Measurements from ENCODE around the gene MAGI1. TPM values are rescaled to one million over a fixed set of nuclear protein-coding genes. Genes with fewer than 3 reads are reported as not detected.

MAGI1 gene
- polyA plus RNA-seq, 1 donor: 31.2 TPM

DNA sequence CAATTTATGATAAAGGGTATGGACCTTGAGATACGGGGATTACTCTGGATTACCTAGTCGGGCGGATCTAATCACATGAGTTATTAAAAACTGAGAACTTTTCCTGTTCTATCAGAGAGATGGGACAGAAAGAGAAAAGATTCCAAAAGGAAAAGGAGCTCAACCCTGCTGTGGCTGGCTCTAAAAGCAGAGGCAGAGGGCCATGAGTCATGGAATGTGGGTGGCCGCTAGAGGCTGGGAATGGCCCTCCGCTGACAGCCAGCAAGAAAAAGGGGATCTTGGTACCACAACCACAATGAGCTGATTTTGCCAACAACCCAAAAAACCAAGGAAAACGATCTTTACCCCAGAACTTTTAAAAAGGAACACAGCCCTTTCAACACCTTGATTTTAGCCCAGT is 210.0 kb downstream of the MAGI1 start:
- Histone ChIP-seq H3K4me3 (ENCODE audit: low read length) (no peak overlapping the region), H3K27me3 (ENCODE audit: control insufficient read depth, insufficient read depth, low read length) (no peaks in the 10 kb centered on the region), H3K4me1 (ENCODE audit: control insufficient read depth, insufficient read depth, low read length) (no peaks in the 10 kb centered on the region), H3K9me3 (ENCODE audit: control insufficient read depth, low read depth, low read length) (no peaks in the 10 kb centered on the region), H3K27ac (ENCODE audit: low read length) (no peak overlapping the region), H3K36me3 (ENCODE audit: control insufficient read depth, insufficient read depth, low read length) (no peaks in the 10 kb centered on the region)
- no peak for DNase-seq
- WGBS (ENCODE audit: insufficient coverage, low lambda C conversion rate): 93% methylated on average over 3 of the region's 6 CpGs

DNA sequence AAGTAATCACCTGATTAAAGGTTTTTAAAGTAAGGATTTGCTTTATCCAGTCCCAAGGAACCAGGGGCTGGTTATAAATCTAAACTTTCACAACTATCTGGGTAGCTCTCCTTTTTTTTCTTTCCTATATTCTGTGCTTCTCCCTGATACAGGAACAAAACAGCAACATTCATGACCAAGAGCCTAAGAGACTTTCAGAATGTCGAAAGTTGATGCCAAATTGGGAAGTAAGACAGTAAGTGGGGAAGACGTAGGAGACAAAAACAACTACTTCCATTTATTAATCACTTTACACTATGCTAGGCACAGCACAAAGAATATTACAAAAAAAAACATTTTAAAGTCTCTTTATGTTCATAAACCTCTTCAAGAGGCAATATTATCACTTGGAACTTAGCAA is 211.6 kb downstream of the MAGI1 start:
- no peak for DNase-seq
- Histone ChIP-seq H3K9me3 (ENCODE audit: control insufficient read depth, low read depth, low read length) (no peaks in the 10 kb centered on the region), H3K27ac (ENCODE audit: low read length) (no peak overlapping the region), H3K27me3 (ENCODE audit: control insufficient read depth, insufficient read depth, low read length) (no peaks in the 10 kb centered on the region), H3K4me1 (ENCODE audit: control insufficient read depth, insufficient read depth, low read length) (no peaks in the 10 kb centered on the region), H3K36me3 (ENCODE audit: control insufficient read depth, insufficient read depth, low read length) (no peaks in the 10 kb centered on the region), H3K4me3 (ENCODE audit: low read length) (no peak overlapping the region)
- no CpG with 5 or more reads among the region's 2 CpGs for WGBS (ENCODE audit: insufficient coverage, low lambda C conversion rate)

- DNase-seq: no peak
- 100% methylated on average over 2 of the region's 5 CpGs for WGBS (ENCODE audit: insufficient coverage, low lambda C conversion rate)
- H3K27ac ChIP-seq (ENCODE audit: low read length): no peak overlapping the region
Observed at GRCh38 chr3:65824166-65824565, 214.6 kb downstream of the MAGI1 start.

GRCh38 chr3:65820600-65820999 is 218.1 kb downstream of the MAGI1 start:
- no peak overlapping the region for H3K27ac ChIP-seq (ENCODE audit: low read length)
- no peaks in the 10 kb centered on the region for H3K36me3 ChIP-seq (ENCODE audit: control insufficient read depth, insufficient read depth, low read length)
- no peak overlapping the region for H3K4me3 ChIP-seq (ENCODE audit: low read length)
- H3K4me1 ChIP-seq (ENCODE audit: control insufficient read depth, insufficient read depth, low read length): no peaks in the 10 kb centered on the region
- whole genome bisulfite sequencing (ENCODE audit: insufficient coverage, low lambda C conversion rate): no CpG with 5 or more reads among the region's 1 CpG
- H3K9me3 ChIP-seq (ENCODE audit: control insufficient read depth, low read depth, low read length): no peaks in the 10 kb centered on the region
- H3K27me3 ChIP-seq (ENCODE audit: control insufficient read depth, insufficient read depth, low read length): no peaks in the 10 kb centered on the region
- no peak for DNase-seq

More at GRCh38 chr3:65824166-65824565, 214.6 kb downstream of the MAGI1 start:
- Histone ChIP-seq H3K9me3 (ENCODE audit: control insufficient read depth, low read depth, low read length) (no peaks in the 10 kb centered on the region), H3K27me3 (ENCODE audit: control insufficient read depth, insufficient read depth, low read length) (no peaks in the 10 kb centered on the region), H3K4me3 (ENCODE audit: low read length) (no peak overlapping the region), H3K4me1 (ENCODE audit: control insufficient read depth, insufficient read depth, low read length) (no peaks in the 10 kb centered on the region), H3K36me3 (ENCODE audit: control insufficient read depth, insufficient read depth, low read length) (no peaks in the 10 kb centered on the region)

DNA sequence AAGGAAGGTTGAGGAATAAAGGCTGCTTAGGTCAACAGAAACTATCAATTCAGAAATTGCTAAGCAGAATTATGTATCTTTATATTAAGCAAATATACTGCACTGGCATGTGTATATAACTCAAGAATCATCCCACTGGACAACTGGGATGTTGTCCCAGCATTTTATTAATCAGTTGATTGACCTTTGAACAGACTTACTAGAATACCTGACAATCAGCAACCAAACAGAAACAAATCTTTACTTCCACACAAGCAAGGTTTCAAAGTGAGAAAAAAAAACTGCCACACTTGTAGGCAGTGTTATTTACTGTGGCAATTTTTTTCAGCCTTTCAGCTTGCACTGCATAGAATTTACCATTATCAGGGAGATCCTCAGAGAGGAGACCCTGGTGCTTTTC is 218.8 kb downstream of the MAGI1 start:
- DNase-seq: no peak
- H3K27ac ChIP-seq (ENCODE audit: low read length): no peak overlapping the region
- H3K36me3 ChIP-seq (ENCODE audit: control insufficient read depth, insufficient read depth, low read length): no peaks in the 10 kb centered on the region
- no peaks in the 10 kb centered on the region for H3K4me1 ChIP-seq (ENCODE audit: control insufficient read depth, insufficient read depth, low read length)
- H3K27me3 ChIP-seq (ENCODE audit: control insufficient read depth, insufficient read depth, low read length): no peaks in the 10 kb centered on the region
- H3K4me3 ChIP-seq (ENCODE audit: low read length): no peak overlapping the region
- H3K9me3 ChIP-seq (ENCODE audit: control insufficient read depth, low read depth, low read length): no peaks in the 10 kb centered on the region

- H3K36me3 ChIP-seq (ENCODE audit: control insufficient read depth, insufficient read depth, low read length): no peaks in the 10 kb centered on the region
- H3K4me1 ChIP-seq (ENCODE audit: control insufficient read depth, insufficient read depth, low read length): no peaks in the 10 kb centered on the region
- 86% methylated on average over 2 of the region's 3 CpGs for WGBS (ENCODE audit: insufficient coverage, low lambda C conversion rate)
- H3K27ac ChIP-seq (ENCODE audit: low read length): no peak overlapping the region
- no peaks in the 10 kb centered on the region for H3K27me3 ChIP-seq (ENCODE audit: control insufficient read depth, insufficient read depth, low read length)
- no peak for DNase-seq
- H3K4me3 ChIP-seq (ENCODE audit: low read length): no peak overlapping the region
- H3K9me3 ChIP-seq (ENCODE audit: control insufficient read depth, low read depth, low read length): no peaks in the 10 kb centered on the region
Observed at GRCh38 chr3:65817553-65818126, 221.1 kb downstream of the MAGI1 start.

DNA sequence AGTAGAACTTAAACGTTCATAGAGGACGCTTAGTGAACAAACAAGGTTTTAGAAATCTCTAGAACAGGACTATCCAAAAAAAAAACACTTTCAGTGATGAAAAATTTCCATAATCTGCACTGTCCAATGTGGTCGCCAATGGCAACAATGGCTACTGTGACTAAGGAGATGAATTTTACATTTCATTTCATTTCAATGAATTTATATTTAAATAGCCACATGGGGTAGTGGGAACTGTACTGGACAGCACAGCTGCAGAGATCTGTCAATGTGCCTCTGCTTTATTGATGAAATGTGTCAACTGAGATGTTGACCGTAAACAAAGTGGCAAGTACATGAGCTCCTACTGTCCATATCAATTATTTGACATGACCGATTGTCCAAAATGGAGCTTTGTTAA is 222.5 kb downstream of the MAGI1 start:
- no peaks in the 10 kb centered on the region for H3K4me1 ChIP-seq (ENCODE audit: control insufficient read depth, insufficient read depth, low read length)
- H3K27ac ChIP-seq (ENCODE audit: low read length): no peak overlapping the region
- H3K9me3 ChIP-seq (ENCODE audit: control insufficient read depth, low read depth, low read length): no peaks in the 10 kb centered on the region
- no peaks in the 10 kb centered on the region for H3K36me3 ChIP-seq (ENCODE audit: control insufficient read depth, insufficient read depth, low read length)
- no peaks in the 10 kb centered on the region for H3K27me3 ChIP-seq (ENCODE audit: control insufficient read depth, insufficient read depth, low read length)
- no peak for DNase-seq
- 100% methylated on average over 1 of the region's 5 CpGs for WGBS (ENCODE audit: insufficient coverage, low lambda C conversion rate)
- H3K4me3 ChIP-seq (ENCODE audit: low read length): no peak overlapping the region

- Histone ChIP-seq H3K27ac (ENCODE audit: low read length) (no peak overlapping the region), H3K36me3 (ENCODE audit: control insufficient read depth, insufficient read depth, low read length) (no peaks in the 10 kb centered on the region), H3K4me1 (ENCODE audit: control insufficient read depth, insufficient read depth, low read length) (no peaks in the 10 kb centered on the region), H3K9me3 (ENCODE audit: control insufficient read depth, low read depth, low read length) (no peaks in the 10 kb centered on the region), H3K27me3 (ENCODE audit: control insufficient read depth, insufficient read depth, low read length) (no peaks in the 10 kb centered on the region), H3K4me3 (ENCODE audit: low read length) (no peak overlapping the region)
- no peak for DNase-seq
- no CpG with 5 or more reads among the region's 8 CpGs for WGBS (ENCODE audit: insufficient coverage, low lambda C conversion rate)
Observed at GRCh38 chr3:65814845-65815578, 223.7 kb downstream of the MAGI1 start.

GRCh38 chr3:65811892-65812291 is 226.8 kb downstream of the MAGI1 start:
- Histone ChIP-seq H3K9me3 (ENCODE audit: control insufficient read depth, low read depth, low read length) (no peaks in the 10 kb centered on the region), H3K36me3 (ENCODE audit: control insufficient read depth, insufficient read depth, low read length) (no peaks in the 10 kb centered on the region), H3K4me3 (ENCODE audit: low read length) (no peak overlapping the region), H3K27me3 (ENCODE audit: control insufficient read depth, insufficient read depth, low read length) (no peaks in the 10 kb centered on the region), H3K27ac (ENCODE audit: low read length) (no peak overlapping the region), H3K4me1 (ENCODE audit: control insufficient read depth, insufficient read depth, low read length) (no peaks in the 10 kb centered on the region)
- DNase-seq: no peak
- WGBS (ENCODE audit: insufficient coverage, low lambda C conversion rate): no CpG with 5 or more reads among the region's 8 CpGs

- Histone ChIP-seq H3K27me3 (ENCODE audit: control insufficient read depth, insufficient read depth, low read length) (no peaks in the 10 kb centered on the region), H3K4me1 (ENCODE audit: control insufficient read depth, insufficient read depth, low read length) (no peaks in the 10 kb centered on the region), H3K9me3 (ENCODE audit: control insufficient read depth, low read depth, low read length) (no peaks in the 10 kb centered on the region), H3K27ac (ENCODE audit: low read length) (no peak overlapping the region), H3K36me3 (ENCODE audit: control insufficient read depth, insufficient read depth, low read length) (no peaks in the 10 kb centered on the region), H3K4me3 (ENCODE audit: low read length) (no peak overlapping the region)
- no peak for DNase-seq
- WGBS (ENCODE audit: insufficient coverage, low lambda C conversion rate): no CpG with 5 or more reads among the region's 4 CpGs
Observed at GRCh38 chr3:65811086-65811761, 227.5 kb downstream of the MAGI1 start.

Measured in large intestine (tissue), 3 donors.